K562 (cell line): Measurements from ENCODE around the gene MEGF11. TPM values are rescaled to one million over a fixed set of nuclear protein-coding genes. Genes with fewer than 3 reads are reported as not detected.

Experiments used
- ATAC-seq: fragments of 200-7000 bp; cut with Tn5 transposase; 3 replicates; pipeline ENCODE4 v1.9.1; 2020; ENCODE audit warnings: moderate library complexity
- BruUV-seq: library from RNA; stranded (reverse); fragments of 400-500 nt; replicated peaks from 2 replicates; lab custom pipeline; 2021; lab: Mats Ljungman, UMichigan
- CTCF ChIA-PET: fragments of 300-600 bp; formaldehyde crosslinking; extraction: SDS; loops from one replicate; lab custom pipeline; 2021; ENCODE audit warnings: low intra/inter-chr PET ratio; lab: Yijun Ruan, JAX
- POLR2A ChIA-PET: fragments of 300-600, 350-650 bp; sonication (Branson Sonifier 250); formaldehyde crosslinking; extraction: SDS; loops from one replicate; lab custom pipeline; 2021; ENCODE audit warnings: antibody characterized with exemption, inconsistent platforms; lab: Yijun Ruan, JAX
- DNase-seq, 4 experiments: peaks; one replicate each; pipeline versions ENCODE4 v3.0.0 to v3.0.0-alpha.2; 2011 to 2018; ENCODE audit warnings: low spot score in 3 of 4, mixed read lengths in 3 of 4; ENCODE audit errors: extremely low read depth in 1 of 4
- FAIRE-seq: peaks from 2 replicates; lab custom pipeline; 2011; peaks lifted over from hg19 to GRCh38; lab: Jason Lieb, UNC
- H2AFZ ChIP-seq: 2 replicates; pipeline ENCODE4 v1.6.0; 2011; ENCODE audit warnings: low read depth, low read length, control low read depth, inconsistent platforms
- H3K27ac ChIP-seq: fragments of 200-600 bp; 3 replicates; pipeline ENCODE4 v1.8.0; 2011; ENCODE audit warnings: low read depth, mild to moderate bottlenecking, control low read depth, inconsistent platforms, low read length, moderate library complexity, mixed read lengths; ENCODE audit errors: extremely low read depth
- H3K27me3 ChIP-seq, 2 experiments: fragments of 300-600 bp in 1 of 2; 2 replicates in 1 of 2; 3 replicates in 1 of 2; pipeline versions ENCODE4 v1.6.0 to v1.8.0; 2011; ENCODE audit warnings: inconsistent platforms in 2 of 2, low read length in 2 of 2, mild to moderate bottlenecking in 1 of 2, mixed read lengths in 1 of 2, moderate library complexity in 1 of 2; ENCODE audit not compliant: control insufficient read depth in 2 of 2, insufficient read depth in 2 of 2
- H3K36me3 ChIP-seq: fragments of 300-600 bp; 3 replicates; pipeline ENCODE4 v1.8.0; 2011; ENCODE audit warnings: mild to moderate bottlenecking, low read length, inconsistent platforms; ENCODE audit not compliant: control insufficient read depth, insufficient read depth
- H3K4me1 ChIP-seq, 2 experiments: fragments of 200-600 bp in 1 of 2; replicated peaks in 1 of 2; 2 replicates in 1 of 2; 3 replicates in 1 of 2; pipeline versions ENCODE4 v1.5.1 to v1.8.0; 2011; ENCODE audit warnings: inconsistent platforms in 2 of 2, low read length in 2 of 2, mild to moderate bottlenecking in 1 of 2, mixed read lengths in 1 of 2, moderate library complexity in 1 of 2; ENCODE audit not compliant: control insufficient read depth in 2 of 2, insufficient read depth in 2 of 2
- H3K4me2 ChIP-seq: 2 replicates; pipeline ENCODE4 v1.6.1; 2011; ENCODE audit warnings: low read length, control low read depth, inconsistent platforms, mixed read lengths; ENCODE audit not compliant: insufficient read depth
- H3K4me3 ChIP-seq: fragments of 200-600 bp; sonication (generic), shearing (Covaris generic); 2 replicates; pipeline ENCODE4 v1.5.1; 2016; ENCODE audit warnings: control low read depth, inconsistent platforms
- H3K79me2 ChIP-seq: fragments of 200-600 bp; 3 replicates; pipeline ENCODE4 v1.8.0; 2011; ENCODE audit warnings: low read length, inconsistent platforms; ENCODE audit not compliant: control insufficient read depth, insufficient read depth
- H3K9ac ChIP-seq, 2 experiments: 2 replicates each; pipeline versions ENCODE4 v1.6.0 to v1.6.1; 2011; ENCODE audit warnings: low read depth in 2 of 2, low read length in 2 of 2, control low read depth in 1 of 2, inconsistent platforms in 1 of 2, mild to moderate bottlenecking in 1 of 2, mixed read lengths in 1 of 2; ENCODE audit not compliant: insufficient read depth in 1 of 2
- H3K9me1 ChIP-seq: one replicate; pipeline ENCODE4 v1.6.0; 2011; ENCODE audit warnings: inconsistent platforms, mild to moderate bottlenecking, low read length, moderate library complexity; ENCODE audit not compliant: control insufficient read depth, insufficient read depth
- H3K9me3 ChIP-seq: replicated peaks from 2 replicates; pipeline ENCODE4 v1.5.1; 2011; ENCODE audit warnings: low read depth, low read length, inconsistent platforms; ENCODE audit not compliant: control insufficient read depth, insufficient read depth
- H4K20me1 ChIP-seq: replicated peaks from 2 replicates; pipeline ENCODE4 v1.6.1; 2011; ENCODE audit warnings: low read length, inconsistent platforms, mixed read lengths; ENCODE audit not compliant: control insufficient read depth, insufficient read depth
- HSF4 ChIP-seq: fragments of 250-450 bp; sonication (Bioruptor Pico); IDR thresholded peaks from 2 replicates; pipeline ENCODE4 v2.1.2; 2022; ENCODE audit warnings: mild to moderate bottlenecking, moderate library complexity, borderline replicate concordance
- TAF1 ChIP-seq: IDR thresholded peaks from 2 replicates; pipeline ENCODE4 v1.6.1; 2011; ENCODE audit warnings: mild to moderate bottlenecking, low read length, moderate library complexity; ENCODE audit not compliant: insufficient read depth, control insufficient read depth, severe bottlenecking; ENCODE audit errors: extremely low read depth
- TAF9B ChIP-seq: fragments of 450-650 bp; IDR thresholded peaks from 2 replicates; pipeline ENCODE4 v1.6.1; 2018; ENCODE audit warnings: mild to moderate bottlenecking; ENCODE audit not compliant: partially characterized antibody
- TARDBP ChIP-seq: fragments of 450-650 bp; IDR thresholded peaks from 2 replicates; pipeline ENCODE4 v1.6.1; 2016
- TCF3 ChIP-seq: sonication (generic); formaldehyde crosslinking; IDR thresholded peaks from 2 replicates; pipeline ENCODE4 v1.4.0; 2020; ENCODE audit warnings: mild to moderate bottlenecking, missing genetic modification reagents
- ZNF174 ChIP-seq: fragments of 250-450 bp; sonication (Bioruptor Pico); IDR thresholded peaks from 2 replicates; pipeline ENCODE4 v1.4.0; 2020; ENCODE audit warnings: mild to moderate bottlenecking
- WGBS: fragments of 100-300 bp; shearing (Covaris generic); methylation state at CpG from one replicate; pipeline ENCODE4 v1.1.6; 2016; ENCODE audit warnings: low coverage, mixed read lengths; ENCODE audit not compliant: insufficient coverage; ENCODE audit errors: missing lambda C conversion rate; 5-methylcytosine and 5-hydroxymethylcytosine counted together
- in situ Hi-C: fragments of 300-500 bp; cut with MboI; formaldehyde crosslinking; loops from 4 replicates; pipeline ENCODE4 v1.15.0; 2018; ENCODE audit warnings: inconsistent platforms, mixed read lengths
- intact Hi-C: fragments of 100-400 bp; cut with micrococcal nuclease; formaldehyde crosslinking; loops from 2 replicates; pipeline ENCODE4 v1.14.2; 2022
- polyA plus RNA-seq, 8 experiments: library from polyadenylated mRNA; depleted of rRNA in 4 of 8; stranded (reverse) in 5 of 8; unstranded in 3 of 8; fragments of >200 nt; fragmentation: Nextera tagmentation in 2 of 8; fragmentation: Illumina TruSeq in 1 of 8; extraction: Ambion mirVana in 2 of 8; extraction: Trizol in 1 of 8; gene quantifications; 2 replicates each; pipeline versions ENCODE4 v1.2.1 to v1.2.3, GENCODE V29; 2011 to 2014; ENCODE audit warnings: inconsistent platforms in 1 of 8, missing spikeins in 1 of 8
- total RNA-seq, 7 experiments: library from RNA; depleted of rRNA in 6 of 7; stranded (reverse); fragments of >200 nt in 6 of 7; fragmentation: Illumina TruSeq in 2 of 7; extraction: Trizol in 2 of 7; gene quantifications; 2 replicates each; pipeline versions ENCODE4 v1.2.1 to v1.2.3, GENCODE V29; 2011 to 2021; ENCODE audit warnings: low replicate concordance in 1 of 7
- TF ChIP-seq, protein P1 (sequence below): fragments of 250-450 bp; sonication (Bioruptor Pico); IDR thresholded peaks from 2 replicates; pipeline ENCODE4 v1.5.0; 2020; ENCODE audit warnings: mild to moderate bottlenecking, borderline replicate concordance
- TF ChIP-seq, protein P2 (sequence below): sonication (generic); formaldehyde crosslinking; IDR thresholded peaks from 2 replicates; pipeline ENCODE4 v1.8.0; 2023; ENCODE audit warnings: mild to moderate bottlenecking, missing genetic modification reagents

Gene MEGF11
- total and polyA plus RNA-seq, 9 of the 15 experiments (the other 6 are each of a cell fraction or from before 2014, with no cell fraction given) = 0.06 to 0.23 (median 0.20) TPM; not detected in 6

DNA sequence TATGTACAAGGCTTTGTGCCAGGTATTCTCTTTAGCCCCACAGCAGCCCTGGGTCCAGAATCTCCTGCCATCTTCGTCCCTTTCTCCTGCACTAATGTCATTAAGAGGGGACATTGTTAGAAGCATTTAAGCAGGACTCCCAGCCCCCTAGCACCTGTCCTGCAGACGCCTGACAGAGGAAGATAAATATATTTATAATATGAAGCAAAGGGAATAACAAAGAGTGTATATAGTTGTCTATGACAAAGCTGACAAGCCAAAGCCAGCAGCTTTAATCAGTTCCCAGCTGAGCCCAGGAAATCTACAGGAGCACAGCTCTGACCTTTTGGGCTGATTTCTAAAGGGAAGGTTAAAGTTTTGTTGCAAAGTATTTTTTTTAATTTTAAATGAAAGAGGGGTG, 96.0 kb downstream of the MEGF11 start:
- POLR2A ChIA-PET = interaction anchor here (1.2 to 1.7 kb wide), 2 partner anchors 10 to 19 kb away, joined by 3 to 6 read pairs; no protein-coding TSS in a partner anchor
- no peaks in the 10 kb centered on the region for H3K79me2 ChIP-seq
- no peak overlapping the region for H3K9ac ChIP-seq
- peaks cover 4% of the 10 kb centered on the region; the same call in 1 of the 2 replicates for H4K20me1 ChIP-seq
- intact Hi-C loops = no loop called here
- H2AFZ ChIP-seq = no peak overlapping the region
- no peaks in the 10 kb centered on the region for H3K36me3 ChIP-seq
- H3K4me2 ChIP-seq = no peak overlapping the region
- no peak for DNase-seq
- FAIRE-seq = no peak
- H3K27ac ChIP-seq = no peak overlapping the region
- no peak overlapping the region for H3K4me3 ChIP-seq
- H3K9me3 ChIP-seq = no peaks in the 10 kb centered on the region
- WGBS = 0% methylated on average over 2 of the region's 2 CpGs
- BruUV-seq = no TSS peak
- CTCF ChIA-PET = no interaction called here
- peaks cover under 1% of the 10 kb centered on the region for H3K9me1 ChIP-seq
- TF ChIP-seq ZNF174 (CRISPR knock-in tag) = no peak
- TF ChIP-seq TCF3 (CRISPR knock-in tag) = no peak
- no peak for TF ChIP-seq TAF9B
- TF ChIP-seq, protein P1, sequence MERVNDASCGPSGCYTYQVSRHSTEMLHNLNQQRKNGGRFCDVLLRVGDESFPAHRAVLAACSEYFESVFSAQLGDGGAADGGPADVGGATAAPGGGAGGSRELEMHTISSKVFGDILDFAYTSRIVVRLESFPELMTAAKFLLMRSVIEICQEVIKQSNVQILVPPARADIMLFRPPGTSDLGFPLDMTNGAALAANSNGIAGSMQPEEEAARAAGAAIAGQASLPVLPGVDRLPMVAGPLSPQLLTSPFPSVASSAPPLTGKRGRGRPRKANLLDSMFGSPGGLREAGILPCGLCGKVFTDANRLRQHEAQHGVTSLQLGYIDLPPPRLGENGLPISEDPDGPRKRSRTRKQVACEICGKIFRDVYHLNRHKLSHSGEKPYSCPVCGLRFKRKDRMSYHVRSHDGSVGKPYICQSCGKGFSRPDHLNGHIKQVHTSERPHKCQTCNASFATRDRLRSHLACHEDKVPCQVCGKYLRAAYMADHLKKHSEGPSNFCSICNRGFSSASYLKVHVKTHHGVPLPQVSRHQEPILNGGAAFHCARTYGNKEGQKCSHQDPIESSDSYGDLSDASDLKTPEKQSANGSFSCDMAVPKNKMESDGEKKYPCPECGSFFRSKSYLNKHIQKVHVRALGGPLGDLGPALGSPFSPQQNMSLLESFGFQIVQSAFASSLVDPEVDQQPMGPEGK (CRISPR knock-in tag) = no peak
- TF ChIP-seq, protein P2, sequence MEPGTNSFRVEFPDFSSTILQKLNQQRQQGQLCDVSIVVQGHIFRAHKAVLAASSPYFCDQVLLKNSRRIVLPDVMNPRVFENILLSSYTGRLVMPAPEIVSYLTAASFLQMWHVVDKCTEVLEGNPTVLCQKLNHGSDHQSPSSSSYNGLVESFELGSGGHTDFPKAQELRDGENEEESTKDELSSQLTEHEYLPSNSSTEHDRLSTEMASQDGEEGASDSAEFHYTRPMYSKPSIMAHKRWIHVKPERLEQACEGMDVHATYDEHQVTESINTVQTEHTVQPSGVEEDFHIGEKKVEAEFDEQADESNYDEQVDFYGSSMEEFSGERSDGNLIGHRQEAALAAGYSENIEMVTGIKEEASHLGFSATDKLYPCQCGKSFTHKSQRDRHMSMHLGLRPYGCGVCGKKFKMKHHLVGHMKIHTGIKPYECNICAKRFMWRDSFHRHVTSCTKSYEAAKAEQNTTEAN (CRISPR knock-in tag) = no peak
- TF ChIP-seq HSF4 (CRISPR knock-in tag) = no peak
- TF ChIP-seq TARDBP = no peak
- no peak for TF ChIP-seq TAF1
- TF ChIP-seq, all 486 proteins: peak for 0
- peaks cover 22 to 49% of the 10 kb centered on the region in 2 experiments for H3K27me3 ChIP-seq
- H3K4me1 ChIP-seq = no peaks in the 10 kb centered on the region; a peak in 1 of 5 replicates
- in situ Hi-C loops = no loop called here
- ATAC-seq = no peak
